ENCODE measurements around the gene RAB3IP.

- TF ChIP-seq POLR2A (IDR thresholded peaks at IDR 0.05) (no peak), CTCF (IDR thresholded peaks at IDR 0.05) (no peak), POLR2AphosphoS5 (IDR thresholded peaks at IDR 0.05) (no peak)
These were observed 35.5 kb upstream of the RAB3IP start for GRCh38 chr12:69703146-69703642.
